Peyer's patch (tissue), 4 donors: ENCODE results near the gene PACS1.

Experiments used
- CTCF ChIP-seq, 6 experiments: fragments of 450-650 bp in 4 of 6; fragments of 200-600 bp in 2 of 6; sonication (generic) in 1 of 6; IDR thresholded peaks; one replicate each; pipeline ENCODE4 v1.5.1; 2017 to 2019; ENCODE audit warnings: antibody characterized with exemption in 6 of 6, mild to moderate bottlenecking in 3 of 6, moderate library complexity in 1 of 6
- POLR2A ChIP-seq, 2 donors: fragments of 450-650 bp; IDR thresholded peaks; one replicate each; pipeline ENCODE4 v1.5.1; 2017; ENCODE audit warnings: antibody characterized with exemption in 2 of 2, mild to moderate bottlenecking in 2 of 2, moderate library complexity in 2 of 2

GRCh38 chr11:66052664-66052982 lies 17.4 kb upstream of the PACS1 start:
- TF ChIP-seq POLR2A (IDR thresholded peaks at IDR 0.05) (peak in 1 of 2 donors; percentile 13), CTCF (IDR thresholded peaks at IDR 0.05) (no peak)
